SU-DHL-6 (cell line): ENCODE measurements around the gene SNX9.

Experiments
- EZH2phosphoT487 ChIP-seq: fragments of 200-600 bp; sonication (generic), shearing (Covaris generic); conservative IDR thresholded peaks from 2 replicates; pipeline ENCODE4 v1.6.1; 2018; ENCODE audit warnings: mild to moderate bottlenecking, antibody characterized with exemption, low read length, moderate library complexity, mixed read lengths
- TF ChIP-seq, protein P1 (sequence below): fragments of 200-600 bp; sonication (generic); IDR thresholded peaks from one replicate; pipeline ENCODE4 v1.5.1; 2017; ENCODE audit warnings: antibody characterized with exemption, mild to moderate bottlenecking, low read length, moderate library complexity; ENCODE audit not compliant: insufficient read depth, poor library complexity, severe bottlenecking

DNA sequence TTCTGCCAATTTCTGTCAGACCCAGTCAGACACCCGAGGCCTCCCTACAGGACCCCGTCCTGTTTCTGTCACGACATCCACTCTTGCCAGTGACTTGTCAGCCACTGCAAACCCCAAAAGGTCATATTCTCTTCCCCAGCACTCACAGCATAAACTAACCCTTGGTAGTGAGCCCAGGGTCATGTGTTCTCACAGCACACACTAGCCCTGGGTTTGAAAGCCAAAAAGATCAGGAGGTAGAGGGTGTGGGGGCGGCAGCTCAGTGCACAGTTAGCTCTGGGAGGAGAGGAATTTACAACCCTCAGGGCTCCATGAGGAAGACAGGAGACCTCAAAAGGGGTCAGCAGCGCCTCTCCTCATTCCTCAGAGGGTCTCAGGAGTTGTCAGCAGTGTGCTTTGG lies 9.9 kb upstream of the SNX9 start:
- TF ChIP-seq, protein P1, sequence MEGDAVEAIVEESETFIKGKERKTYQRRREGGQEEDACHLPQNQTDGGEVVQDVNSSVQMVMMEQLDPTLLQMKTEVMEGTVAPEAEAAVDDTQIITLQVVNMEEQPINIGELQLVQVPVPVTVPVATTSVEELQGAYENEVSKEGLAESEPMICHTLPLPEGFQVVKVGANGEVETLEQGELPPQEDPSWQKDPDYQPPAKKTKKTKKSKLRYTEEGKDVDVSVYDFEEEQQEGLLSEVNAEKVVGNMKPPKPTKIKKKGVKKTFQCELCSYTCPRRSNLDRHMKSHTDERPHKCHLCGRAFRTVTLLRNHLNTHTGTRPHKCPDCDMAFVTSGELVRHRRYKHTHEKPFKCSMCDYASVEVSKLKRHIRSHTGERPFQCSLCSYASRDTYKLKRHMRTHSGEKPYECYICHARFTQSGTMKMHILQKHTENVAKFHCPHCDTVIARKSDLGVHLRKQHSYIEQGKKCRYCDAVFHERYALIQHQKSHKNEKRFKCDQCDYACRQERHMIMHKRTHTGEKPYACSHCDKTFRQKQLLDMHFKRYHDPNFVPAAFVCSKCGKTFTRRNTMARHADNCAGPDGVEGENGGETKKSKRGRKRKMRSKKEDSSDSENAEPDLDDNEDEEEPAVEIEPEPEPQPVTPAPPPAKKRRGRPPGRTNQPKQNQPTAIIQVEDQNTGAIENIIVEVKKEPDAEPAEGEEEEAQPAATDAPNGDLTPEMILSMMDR: no peak
- no peak for TF ChIP-seq EZH2phosphoT487
